BE2C (cell line): ENCODE data around the gene ENTPD8.

Source experiments
- DNase-seq: peaks from one replicate; pipeline ENCODE4 v3.0.0-alpha.2; 2020
- H3K27me3 ChIP-seq: fragments of 250-450 bp; sonication (Bioruptor Pico); 2 replicates; pipeline ENCODE4 v1.5.1; 2020; ENCODE audit warnings: mild to moderate bottlenecking
- H3K36me3 ChIP-seq: fragments of 250-450 bp; sonication (Bioruptor Pico); 2 replicates; pipeline ENCODE4 v1.5.1; 2020; ENCODE audit warnings: mild to moderate bottlenecking
- H3K4me1 ChIP-seq: fragments of 250-450 bp; sonication (Bioruptor Pico); 2 replicates; pipeline ENCODE4 v1.5.1; 2020
- H3K4me3 ChIP-seq: 2 replicates; pipeline ENCODE4 v1.5.1; 2011; ENCODE audit warnings: low read depth, low read length
- H3K9me3 ChIP-seq: fragments of 250-450 bp; sonication (Bioruptor Pico); 2 replicates; pipeline ENCODE4 v1.5.1; 2020
- TF ChIP-seq, protein P1 (sequence below): IDR thresholded peaks from 2 replicates; pipeline ENCODE4 v1.5.1; 2012; ENCODE audit warnings: mild to moderate bottlenecking, low read depth, low read length

ENTPD8 gene

DNA sequence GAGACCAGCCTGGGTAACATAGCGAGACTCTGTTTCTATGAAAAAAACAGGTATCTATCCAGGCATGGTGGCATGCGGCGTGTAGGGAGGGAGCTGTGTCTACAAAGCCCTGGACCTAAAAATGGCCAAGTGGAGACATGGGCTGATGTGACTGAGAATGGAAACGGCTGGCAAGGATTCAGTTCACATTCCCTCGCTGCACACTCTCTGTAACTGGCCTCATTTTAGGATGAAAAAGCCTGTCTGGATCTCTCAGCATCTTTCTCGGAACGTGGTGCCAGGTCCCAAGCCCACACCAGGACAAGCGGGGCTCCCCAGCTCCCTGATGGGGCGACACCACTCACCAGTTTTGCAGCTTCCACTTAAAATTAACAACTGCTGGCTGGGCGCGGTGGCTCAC is 31.6 kb downstream of the ENTPD8 start:
- Histone ChIP-seq H3K36me3 (no peaks in the 10 kb centered on the region), H3K4me3 (no peak overlapping the region), H3K9me3 (no peaks in the 10 kb centered on the region), H3K27me3 (no peaks in the 10 kb centered on the region), H3K4me1 (peaks cover 8% of the 10 kb centered on the region)
- DNase-seq = no peak
- TF ChIP-seq, protein P1, sequence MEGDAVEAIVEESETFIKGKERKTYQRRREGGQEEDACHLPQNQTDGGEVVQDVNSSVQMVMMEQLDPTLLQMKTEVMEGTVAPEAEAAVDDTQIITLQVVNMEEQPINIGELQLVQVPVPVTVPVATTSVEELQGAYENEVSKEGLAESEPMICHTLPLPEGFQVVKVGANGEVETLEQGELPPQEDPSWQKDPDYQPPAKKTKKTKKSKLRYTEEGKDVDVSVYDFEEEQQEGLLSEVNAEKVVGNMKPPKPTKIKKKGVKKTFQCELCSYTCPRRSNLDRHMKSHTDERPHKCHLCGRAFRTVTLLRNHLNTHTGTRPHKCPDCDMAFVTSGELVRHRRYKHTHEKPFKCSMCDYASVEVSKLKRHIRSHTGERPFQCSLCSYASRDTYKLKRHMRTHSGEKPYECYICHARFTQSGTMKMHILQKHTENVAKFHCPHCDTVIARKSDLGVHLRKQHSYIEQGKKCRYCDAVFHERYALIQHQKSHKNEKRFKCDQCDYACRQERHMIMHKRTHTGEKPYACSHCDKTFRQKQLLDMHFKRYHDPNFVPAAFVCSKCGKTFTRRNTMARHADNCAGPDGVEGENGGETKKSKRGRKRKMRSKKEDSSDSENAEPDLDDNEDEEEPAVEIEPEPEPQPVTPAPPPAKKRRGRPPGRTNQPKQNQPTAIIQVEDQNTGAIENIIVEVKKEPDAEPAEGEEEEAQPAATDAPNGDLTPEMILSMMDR = no peak

DNA sequence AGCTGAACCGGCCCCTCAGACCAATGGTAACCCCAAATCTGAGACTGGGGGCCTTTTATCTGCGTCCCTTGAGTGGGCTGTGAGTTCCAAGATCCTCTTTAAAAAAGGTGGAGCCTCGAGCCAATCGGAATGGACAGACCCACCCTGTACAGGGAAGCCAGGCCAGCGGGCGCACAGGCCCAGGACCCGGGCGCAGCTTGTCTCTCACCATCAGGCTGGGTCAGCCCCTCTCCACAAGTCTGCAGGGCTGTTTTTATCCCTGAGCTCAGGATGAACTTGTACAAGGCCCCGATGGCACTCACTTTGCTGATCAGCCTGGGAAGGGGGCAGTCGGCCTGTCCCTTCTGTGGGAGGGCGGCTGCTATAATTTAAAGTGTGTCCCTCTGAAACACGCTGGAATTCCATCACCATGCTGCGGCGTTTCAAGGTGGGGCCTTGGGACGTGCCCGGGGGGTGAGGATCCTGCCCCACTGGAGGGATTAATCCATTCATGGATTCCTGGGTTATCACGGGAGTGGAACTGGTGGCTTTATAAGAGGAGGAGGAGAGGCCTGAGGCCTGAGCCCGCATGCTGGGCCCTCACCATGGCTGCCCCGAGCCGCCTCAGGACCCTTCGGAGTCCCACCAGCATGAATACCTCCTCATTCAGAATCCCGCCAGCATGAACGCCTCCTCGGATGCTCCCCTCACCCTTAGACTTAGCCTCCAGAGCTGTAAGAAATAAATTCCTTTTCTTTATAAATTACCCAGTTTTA is 32.3 kb downstream of the ENTPD8 start:
- TF ChIP-seq, protein P1 = no peak
- no peak for DNase-seq
- peaks cover 8% of the 10 kb centered on the region for H3K4me1 ChIP-seq
- no peaks in the 10 kb centered on the region for H3K36me3 ChIP-seq
- H3K27me3 ChIP-seq = no peaks in the 10 kb centered on the region
- no peaks in the 10 kb centered on the region for H3K9me3 ChIP-seq
- no peak overlapping the region for H3K4me3 ChIP-seq

DNA sequence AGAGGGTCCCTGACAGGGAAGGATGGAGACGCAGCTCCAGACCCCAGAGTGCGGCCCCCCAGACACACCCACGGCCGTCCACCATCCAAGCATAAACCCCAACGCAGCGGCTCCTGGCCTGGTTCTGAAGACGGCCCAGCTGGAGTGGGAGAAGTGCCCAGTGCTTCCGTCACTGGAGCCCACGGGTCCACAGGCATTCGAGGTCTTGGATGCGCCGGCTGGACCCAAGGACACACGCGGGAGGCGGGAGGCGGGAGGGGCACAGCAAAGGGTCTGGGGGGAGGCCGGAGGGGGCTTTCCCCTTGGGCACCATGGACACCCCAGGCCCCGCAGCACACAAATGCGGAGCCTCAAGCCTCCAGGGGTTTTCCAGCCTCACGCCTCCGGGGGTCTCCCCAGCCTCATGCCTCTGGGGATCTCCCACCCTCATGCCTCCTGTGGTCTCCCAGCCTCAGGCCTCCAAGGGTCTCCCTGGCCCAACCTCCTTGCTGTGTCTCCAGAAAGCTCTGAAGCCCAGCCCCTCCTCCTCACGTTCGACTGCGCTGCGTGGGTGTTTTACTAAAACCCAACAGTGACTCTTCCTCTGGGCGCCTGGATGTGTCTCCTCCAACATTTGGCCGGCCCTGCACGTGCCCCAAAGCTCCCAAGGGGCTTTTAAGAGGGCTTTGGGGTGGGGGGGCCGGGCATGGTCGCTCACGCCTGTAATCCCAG is 33.4 kb downstream of the ENTPD8 start:
- peaks cover 8% of the 10 kb centered on the region for H3K4me1 ChIP-seq
- TF ChIP-seq, protein P1 = no peak
- H3K9me3 ChIP-seq = no peaks in the 10 kb centered on the region
- H3K4me3 ChIP-seq = no peak overlapping the region
- no peaks in the 10 kb centered on the region for H3K36me3 ChIP-seq
- H3K27me3 ChIP-seq = no peaks in the 10 kb centered on the region
- no peak for DNase-seq

DNA sequence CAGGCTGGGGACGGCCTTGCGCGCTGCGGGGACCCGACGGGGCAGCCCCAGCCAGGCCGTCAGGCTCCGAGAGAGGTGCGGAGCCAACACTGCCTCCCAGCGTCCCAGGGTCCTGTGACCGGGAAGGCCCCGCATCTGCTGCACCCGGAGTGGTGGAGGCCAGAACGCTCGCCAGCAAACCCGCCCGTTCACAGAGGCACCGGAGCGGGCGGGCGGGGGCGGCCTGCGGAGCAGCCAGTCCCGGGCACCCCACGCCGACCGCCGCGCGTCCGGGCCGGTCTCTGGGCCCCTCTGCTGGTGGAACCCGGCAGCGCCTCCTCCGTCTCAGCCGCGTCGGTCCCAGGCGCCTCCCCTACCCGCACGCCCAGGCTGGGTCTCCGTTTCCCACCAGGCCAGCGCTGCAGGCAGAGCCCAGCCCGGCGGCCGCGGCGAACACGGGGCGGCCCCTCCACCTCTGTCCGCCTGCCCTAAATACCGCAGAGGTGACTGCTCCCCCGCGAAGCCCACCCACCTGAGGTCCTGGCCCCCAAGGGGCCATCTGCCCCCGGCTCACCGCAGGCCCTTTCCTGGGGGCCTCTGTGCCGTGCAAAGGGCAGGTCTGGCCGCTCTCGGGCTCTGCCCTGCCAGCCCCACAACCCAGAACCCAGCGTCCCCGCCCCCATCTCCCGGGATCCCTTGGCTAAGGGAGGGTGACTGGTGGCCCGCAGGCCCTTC is 34.1 kb downstream of the ENTPD8 start:
- peak; percentile 88 for DNase-seq
- Histone ChIP-seq H3K4me1 (peaks cover 12% of the 10 kb centered on the region), H3K27me3 (no peaks in the 10 kb centered on the region), H3K4me3 (peak overlapping the region; percentile 36), H3K36me3 (no peaks in the 10 kb centered on the region), H3K9me3 (no peaks in the 10 kb centered on the region)
- TF ChIP-seq, protein P1 = peak; percentile 59

DNA sequence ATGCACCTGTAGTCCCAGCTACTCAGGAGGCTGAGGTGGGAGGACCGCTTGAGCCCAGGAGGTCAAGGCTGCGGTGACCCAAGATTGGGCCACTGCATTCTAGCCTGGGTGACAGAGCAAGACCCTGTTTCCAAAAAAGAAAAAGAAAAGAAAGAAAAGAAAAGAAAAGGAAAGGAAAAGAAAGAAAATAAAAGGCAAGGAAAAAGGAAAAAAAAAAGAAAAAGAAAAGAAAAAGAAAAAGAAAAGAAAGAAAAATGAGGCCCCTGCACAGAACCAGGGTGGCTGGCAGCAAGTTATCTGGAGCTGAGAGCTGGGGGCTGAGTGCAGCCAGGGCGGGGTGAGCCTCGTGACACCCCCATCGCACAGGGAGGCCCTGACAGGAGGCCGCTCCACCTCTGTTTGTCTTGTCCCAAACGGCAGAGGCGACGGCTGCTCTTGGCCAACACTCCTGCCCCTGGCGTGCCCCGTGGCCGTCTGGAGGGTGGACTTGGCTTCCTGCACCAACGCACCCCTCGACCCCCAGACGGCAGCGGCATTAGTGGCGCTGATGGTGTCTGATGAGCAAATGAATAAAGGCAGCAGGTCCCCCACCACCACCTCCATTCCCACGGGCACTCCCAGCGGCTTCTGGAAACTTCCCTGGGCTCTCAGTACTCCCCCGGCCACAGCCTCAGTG is 34.9 kb downstream of the ENTPD8 start:
- Histone ChIP-seq H3K9me3 (peaks cover 3% of the 10 kb centered on the region; the same call in 1 of the 2 replicates), H3K36me3 (no peaks in the 10 kb centered on the region), H3K27me3 (no peaks in the 10 kb centered on the region), H3K4me3 (no peak overlapping the region), H3K4me1 (peaks cover 12% of the 10 kb centered on the region)
- TF ChIP-seq, protein P1 = no peak
- no peak for DNase-seq
